Measurements from ENCODE around the gene C4B. TPM values are rescaled to one million over a fixed set of nuclear protein-coding genes. Genes with fewer than 3 reads are reported as not detected.
"Not testable (repeated sequence)": the region's sequence is repeated elsewhere in the genome, so short reads cannot be mapped to it uniquely, and the experiment has no call there.

The C4B gene
- total and polyA plus RNA-seq, 9 of the 15 experiments (the other 6 are each of a cell fraction or from before 2014, with no cell fraction given) = 0.32 to 8.8 (median 5.4) TPM

GRCh38 chr6:32012941-32013617 lies 1.5 kb upstream of the C4B start (continued):
- TF ChIP-seq ZNF592 (IDR thresholded peaks at IDR 0.05) (peak; percentile 78; the same call in 1 of the 2 replicates), NFE2 (IDR thresholded peaks at IDR 0.05; ENCODE audit: low read depth) (peak; percentile 30; the same call in 1 of the 2 replicates), CREM (IDR thresholded peaks at IDR 0.05; ENCODE audit: low read depth) (peak; percentile 42), SMAD4 (CRISPR knock-in tag; conservative IDR thresholded peaks at IDR 0.05) (0 out of 2 replicates have a peak, but pooled peaks have one; percentile 35), NR4A1 (tag; IDR thresholded peaks at IDR 0.05) (peak; percentile 41; the same call in 1 of the 2 replicates), RBFOX2 (IDR thresholded peaks at IDR 0.05; ENCODE audit: low read depth, low read length) (0 out of 2 replicates have a peak, but pooled peaks have one; percentile 23)
- TF ChIP-seq NR4A1 (CRISPR knock-in tag; IDR thresholded peaks at IDR 0.05) = not testable (repeated sequence)

- CTCF ChIA-PET (ENCODE audit: low intra/inter-chr PET ratio); H3K9me3 ChIP-seq (replicated peaks; ENCODE audit: control insufficient read depth, insufficient read depth, low read depth, low read length); in situ Hi-C loops (cut with MboI); H3K79me2 ChIP-seq (ENCODE audit: control insufficient read depth, insufficient read depth, low read length); H3K4me2 ChIP-seq (ENCODE audit: insufficient read depth, low read length); H2AFZ ChIP-seq (ENCODE audit: low read depth, low read length); H3K36me3 ChIP-seq (ENCODE audit: control insufficient read depth, insufficient read depth, low read length); H3K9me1 ChIP-seq (ENCODE audit: control insufficient read depth, insufficient read depth, low read length); H3K27me3 ChIP-seq (ENCODE audit: control insufficient read depth in 2 of 2, insufficient read depth in 2 of 2, low read length in 2 of 2); H3K4me1 ChIP-seq (replicated peaks in 1 of 2; ENCODE audit: control insufficient read depth in 2 of 2, insufficient read depth in 2 of 2, low read length in 2 of 2); H4K20me1 ChIP-seq (replicated peaks; ENCODE audit: control insufficient read depth, insufficient read depth, low read length); intact Hi-C loops (cut with micrococcal nuclease); DNase-seq (ENCODE audit: extremely low read depth in 1 of 4, low spot score in 3 of 4); H3K27ac ChIP-seq (ENCODE audit: extremely low read depth, low read depth, low read length); H3K4me3 ChIP-seq; POLR2A ChIA-PET; H3K9ac ChIP-seq (ENCODE audit: insufficient read depth in 1 of 2, low read depth in 2 of 2, low read length in 2 of 2); ATAC-seq: not testable (repeated sequence)
- BruUV-seq (replicated peaks) = TSS peak; percentile 31
- no CpG with 5 or more reads among the region's 5 CpGs for WGBS (ENCODE audit: insufficient coverage, low coverage, missing lambda C conversion rate)
- FAIRE-seq = peak; percentile 80
These were observed 857 bp upstream of the C4B start for GRCh38 chr6:32013738-32014137.

GRCh38 chr6:32022100-32022499 lies 7.5 kb downstream of the C4B start:
- H3K9me1 ChIP-seq (ENCODE audit: control insufficient read depth, insufficient read depth, low read length); in situ Hi-C loops (cut with MboI); POLR2A ChIA-PET; H3K4me2 ChIP-seq (ENCODE audit: insufficient read depth, low read length); BruUV-seq (replicated peaks); DNase-seq (ENCODE audit: extremely low read depth in 1 of 4, low spot score in 3 of 4); intact Hi-C loops (cut with micrococcal nuclease); H2AFZ ChIP-seq (ENCODE audit: low read depth, low read length); H3K27ac ChIP-seq (ENCODE audit: extremely low read depth, low read depth, low read length); H3K9me3 ChIP-seq (replicated peaks; ENCODE audit: control insufficient read depth, insufficient read depth, low read depth, low read length); H3K9ac ChIP-seq (ENCODE audit: insufficient read depth in 1 of 2, low read depth in 2 of 2, low read length in 2 of 2); H3K27me3 ChIP-seq (ENCODE audit: control insufficient read depth in 2 of 2, insufficient read depth in 2 of 2, low read length in 2 of 2); H3K4me3 ChIP-seq; CTCF ChIA-PET (ENCODE audit: low intra/inter-chr PET ratio); H3K36me3 ChIP-seq (ENCODE audit: control insufficient read depth, insufficient read depth, low read length); H4K20me1 ChIP-seq (replicated peaks; ENCODE audit: control insufficient read depth, insufficient read depth, low read length); H3K4me1 ChIP-seq (replicated peaks in 1 of 2; ENCODE audit: control insufficient read depth in 2 of 2, insufficient read depth in 2 of 2, low read length in 2 of 2); H3K79me2 ChIP-seq (ENCODE audit: control insufficient read depth, insufficient read depth, low read length): not testable (repeated sequence)
- no CpG with 5 or more reads among the region's 10 CpGs for WGBS (ENCODE audit: insufficient coverage, low coverage, missing lambda C conversion rate)
- peak; percentile 85 for ATAC-seq
- FAIRE-seq = peak; percentile 49

Measured in K562 (cell line).